GM19025 (cell line): ENCODE results near the gene RNF114.
"Not testable (repeated sequence)": the region's sequence is repeated elsewhere in the genome, so short reads cannot be mapped to it uniquely, and the experiment has no call there.

Source experiments
- ATAC-seq: cut with Tn5 transposase; IDR thresholded peaks from one replicate; pipeline ENCODE4 v1.9.1; 2021; ENCODE audit warnings: mild to moderate bottlenecking, low read depth, moderate library complexity; ENCODE audit not compliant: unreplicated experiment

Gene RNF114

DNA sequence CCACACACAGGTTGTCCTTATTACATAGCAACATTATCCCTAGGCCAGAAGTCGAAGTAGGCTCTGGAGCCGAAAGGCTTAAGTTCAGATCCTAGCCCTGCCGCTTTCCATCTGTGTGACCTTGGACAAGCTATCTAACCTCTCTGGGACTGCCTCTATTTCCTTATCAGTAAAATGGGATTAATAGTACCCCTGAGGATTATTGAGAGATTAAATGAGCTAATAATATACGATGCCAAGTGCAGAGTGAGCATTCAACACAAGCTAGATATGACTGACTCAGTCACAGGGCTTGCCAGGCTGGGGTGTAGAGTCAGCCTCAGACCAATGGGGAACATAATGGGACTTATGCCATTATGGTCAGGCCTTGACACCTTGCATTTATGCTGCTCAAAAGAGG, 11.9 kb upstream of the RNF114 start:
- no peak for ATAC-seq

DNA sequence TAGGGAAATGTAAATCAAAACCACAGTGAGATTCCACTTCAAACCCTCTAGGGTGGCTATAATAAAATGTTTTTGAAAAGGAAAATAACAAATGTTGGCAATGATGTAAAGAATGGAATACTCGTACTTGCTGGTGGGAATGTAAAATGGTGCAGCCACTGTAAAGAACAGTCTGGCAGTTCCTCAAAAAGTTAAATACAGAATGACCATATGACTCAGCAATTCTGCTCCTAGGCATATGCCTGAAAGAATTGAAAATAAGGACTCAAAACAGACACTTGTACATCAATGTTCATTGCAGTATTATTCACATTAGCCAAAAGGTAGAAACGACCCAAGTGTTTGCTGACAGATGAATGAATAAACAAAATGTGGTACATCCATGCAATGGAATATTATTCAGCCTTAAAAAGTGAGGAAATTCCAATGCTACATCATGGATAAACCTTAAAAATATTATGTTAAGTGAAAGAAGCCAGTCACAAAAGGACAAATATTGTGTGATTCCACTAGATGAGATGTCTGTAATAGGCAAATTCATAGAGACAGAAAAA, 10.2 kb upstream of the RNF114 start:
- ATAC-seq: no peak

DNA sequence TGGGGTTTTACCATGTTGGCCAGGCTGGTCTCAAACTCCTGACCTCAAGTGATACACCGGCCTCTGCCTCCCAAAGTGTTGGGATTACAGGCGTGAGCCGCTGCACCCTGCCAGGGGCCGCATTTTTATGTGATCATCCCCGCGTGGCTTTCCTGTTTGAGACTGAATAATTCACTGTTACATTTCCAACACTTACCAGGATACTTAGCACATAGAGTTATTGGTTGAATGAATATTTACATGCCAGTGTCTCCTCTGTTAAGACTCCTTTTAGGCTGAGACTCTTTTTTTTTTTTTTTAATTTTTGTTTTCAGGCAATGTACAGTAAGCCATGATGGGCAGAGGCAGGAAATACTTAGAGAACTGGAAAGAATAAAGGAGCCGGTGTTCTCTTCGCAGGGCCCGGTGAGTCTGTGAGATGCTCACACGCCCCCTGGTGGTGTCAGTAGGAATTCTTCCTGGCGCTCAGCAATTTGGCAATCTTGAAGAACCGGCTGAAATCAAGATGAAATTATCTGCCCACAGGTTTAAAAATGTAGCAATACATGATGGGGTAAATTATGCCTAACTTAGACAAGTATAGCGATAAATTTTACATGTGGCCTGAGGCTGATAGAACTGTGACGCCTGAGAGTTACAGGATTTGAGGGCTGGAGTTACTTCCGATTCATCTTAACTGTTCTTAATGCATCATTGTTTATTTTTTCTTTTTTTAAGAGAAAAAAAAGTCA, 7.6 kb upstream of the RNF114 start:
- no peak for ATAC-seq

- no peak for ATAC-seq
These were observed 7.1 kb upstream of the RNF114 start for GRCh38 chr20:49929142-49929494.

- no peak for ATAC-seq
These were observed 448 bp upstream of the RNF114 start for GRCh38 chr20:49935746-49936152.

DNA sequence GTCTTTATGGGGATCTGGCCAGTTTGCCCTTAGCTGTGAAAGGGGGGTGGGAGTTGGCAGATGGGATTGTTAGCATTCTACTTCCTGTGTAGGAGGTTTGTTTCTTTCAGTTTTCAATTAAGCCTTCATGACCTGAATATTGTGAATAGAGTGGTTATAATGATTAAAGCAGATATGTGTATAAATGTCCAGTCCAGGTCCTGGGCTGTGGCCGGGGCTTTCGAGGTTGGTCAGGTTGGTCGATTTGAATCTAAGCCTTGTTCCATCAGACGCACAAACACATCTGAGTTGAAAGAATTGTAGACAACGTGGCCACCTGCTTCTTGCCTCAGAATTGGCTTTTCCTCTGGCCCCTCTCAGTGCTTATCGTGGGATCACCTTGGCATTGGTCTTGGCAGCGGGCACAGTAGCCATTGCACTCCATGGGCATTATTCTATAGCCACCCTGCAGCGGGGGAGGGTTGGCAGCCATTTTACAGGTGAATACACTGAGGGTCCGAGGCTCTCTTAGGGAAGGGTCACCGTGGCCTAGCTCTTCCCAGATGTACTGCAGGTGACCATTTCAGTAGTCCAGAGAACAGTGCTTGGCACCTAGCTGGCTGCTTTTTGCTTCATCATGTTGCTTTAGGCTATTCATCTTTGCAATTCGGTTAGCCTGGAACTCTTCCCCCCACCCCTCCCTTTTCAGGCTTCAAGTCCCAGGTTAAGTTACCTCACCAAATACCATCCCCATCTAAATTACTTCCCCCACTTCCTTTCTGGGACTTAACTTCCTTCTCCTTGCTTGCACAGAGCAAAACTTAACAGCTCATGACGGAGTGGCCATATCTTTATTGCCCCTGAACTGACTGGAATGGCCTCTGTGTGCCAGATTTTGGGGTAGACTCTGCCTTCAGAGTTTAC, 1.1 kb downstream of the RNF114 start:
- no peak for ATAC-seq

GRCh38 chr20:49938173-49939163, 2.3 kb downstream of the RNF114 start:
- no peak for ATAC-seq

- no peak for ATAC-seq
These were observed 5.3 kb downstream of the RNF114 start for GRCh38 chr20:49941456-49941855.

GRCh38 chr20:49942303-49942702, 6.1 kb downstream of the RNF114 start:
- no peak for ATAC-seq

DNA sequence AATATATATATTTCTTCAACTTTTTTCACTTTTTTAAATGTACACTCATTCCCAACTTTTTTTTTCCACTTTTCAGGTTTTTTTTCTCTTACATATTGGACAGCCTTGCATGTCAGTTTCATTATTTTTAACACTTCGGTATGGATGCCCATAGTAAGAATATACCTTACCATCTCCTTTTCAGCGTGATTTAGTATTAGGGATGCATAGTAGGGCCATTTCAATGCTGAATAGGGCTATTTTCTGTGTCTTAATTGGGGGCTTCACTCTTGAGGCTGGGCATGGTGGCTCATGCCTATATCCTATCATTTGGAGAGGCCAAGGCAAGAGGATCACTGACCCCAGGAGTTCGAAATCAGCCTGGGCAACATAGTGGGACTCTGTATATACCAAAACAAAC, 6.7 kb downstream of the RNF114 start:
- no peak for ATAC-seq

GRCh38 chr20:49945306-49945700, 9.1 kb downstream of the RNF114 start:
- no peak for ATAC-seq

GRCh38 chr20:49945701-49946477, 9.7 kb downstream of the RNF114 start:
- no peak for ATAC-seq

- no peak for ATAC-seq
These were observed 12.0 kb downstream of the RNF114 start for GRCh38 chr20:49948178-49948577.

DNA sequence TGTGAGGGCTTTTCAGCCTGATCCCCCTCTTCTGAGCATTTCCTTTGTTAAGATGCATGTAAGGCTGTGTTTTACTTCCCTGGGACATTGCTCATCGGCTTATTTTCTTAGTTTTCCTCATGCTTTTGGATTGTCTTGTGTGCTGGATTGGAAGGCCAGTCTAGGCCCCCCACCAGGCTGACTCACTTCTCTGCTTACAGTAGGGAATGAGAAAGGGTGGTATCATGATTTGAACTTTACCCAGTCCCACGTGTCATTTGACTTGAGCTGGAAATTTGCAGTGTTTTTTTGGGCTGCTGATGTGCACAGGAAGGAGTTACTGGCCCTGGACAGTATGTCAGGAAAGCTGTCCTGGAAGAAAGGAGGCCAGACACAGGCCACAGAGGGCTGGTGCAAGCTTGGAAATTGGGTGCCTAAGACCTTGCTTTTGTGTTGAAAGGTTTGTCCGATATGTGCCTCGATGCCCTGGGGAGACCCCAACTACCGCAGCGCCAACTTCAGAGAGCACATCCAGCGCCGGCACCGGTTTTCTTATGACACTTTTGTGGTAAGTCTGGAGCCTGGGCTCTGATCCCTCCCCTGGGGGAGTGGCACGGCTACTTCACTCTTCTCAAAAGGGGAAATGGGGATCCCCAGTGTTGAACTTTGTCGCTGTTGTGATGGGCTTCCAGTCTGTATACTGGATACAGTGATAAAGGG, 12.8 kb downstream of the RNF114 start:
- ATAC-seq: no peak

- ATAC-seq: no peak
These were observed 15.0 kb downstream of the RNF114 start for GRCh38 chr20:49951151-49951550.

- ATAC-seq: no peak
These were observed 19.0 kb downstream of the RNF114 start for GRCh38 chr20:49955167-49955566.

- ATAC-seq: not testable (repeated sequence)
These were observed 19.7 kb downstream of the RNF114 start for GRCh38 chr20:49955830-49956396.

DNA sequence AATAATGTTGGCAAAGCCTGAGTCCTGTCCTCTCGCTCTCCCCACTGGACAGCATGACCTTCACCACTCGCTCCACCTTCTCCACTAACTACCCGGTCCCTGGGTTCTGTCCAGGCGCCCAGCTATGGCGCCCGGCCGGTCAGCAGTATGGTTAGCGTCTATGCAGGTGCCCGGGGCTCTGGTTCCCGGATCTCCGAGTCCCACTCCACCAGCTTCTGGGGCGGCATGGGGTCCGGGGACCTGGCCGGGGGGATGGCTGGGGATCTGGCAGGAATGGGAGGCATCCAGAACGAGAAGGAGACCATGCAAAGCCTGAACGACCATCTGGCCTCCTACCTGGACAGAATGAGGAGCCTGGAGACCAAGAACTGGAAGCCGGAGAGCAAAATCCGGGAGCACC, 20.5 kb downstream of the RNF114 start:
- no peak for ATAC-seq
